ENCODE measurements around the gene VPS39.

The VPS39 gene

GRCh38 chr15:42133886-42134502 lies 74.1 kb downstream of the VPS39 start:
- peak; percentile 24 to 37 (median 29) for DNase-seq
- Mint-ChIP-seq H3K36me3 (ENCODE audit: insufficient read depth) (no peaks in the 10 kb centered on the region), H3K27ac (no peak overlapping the region), H3K4me1 (ENCODE audit: low read depth in 2 of 2) (peaks cover 0 to 6% of the 10 kb centered on the region in 2 donors), H3K9me3 (no peaks in the 10 kb centered on the region), H3K4me3 (no peak overlapping the region), H3K27me3 (peaks cover 29 to 57% of the 10 kb centered on the region in 2 donors)
- ATAC-seq (replicated peaks): peak; percentile 54

GRCh38 chr15:42133356-42133755 lies 74.7 kb downstream of the VPS39 start:
- H3K4me3 Mint-ChIP-seq: no peak overlapping the region
- ATAC-seq (replicated peaks): no peak
- peaks cover 32 to 64% of the 10 kb centered on the region in 2 donors for H3K27me3 Mint-ChIP-seq
- peaks cover 0 to 6% of the 10 kb centered on the region in 2 donors for H3K4me1 Mint-ChIP-seq (ENCODE audit: low read depth in 2 of 2)
- no peak overlapping the region for H3K27ac Mint-ChIP-seq
- DNase-seq: no peak
- H3K36me3 Mint-ChIP-seq (ENCODE audit: insufficient read depth): no peaks in the 10 kb centered on the region
- H3K9me3 Mint-ChIP-seq: no peaks in the 10 kb centered on the region

DNA sequence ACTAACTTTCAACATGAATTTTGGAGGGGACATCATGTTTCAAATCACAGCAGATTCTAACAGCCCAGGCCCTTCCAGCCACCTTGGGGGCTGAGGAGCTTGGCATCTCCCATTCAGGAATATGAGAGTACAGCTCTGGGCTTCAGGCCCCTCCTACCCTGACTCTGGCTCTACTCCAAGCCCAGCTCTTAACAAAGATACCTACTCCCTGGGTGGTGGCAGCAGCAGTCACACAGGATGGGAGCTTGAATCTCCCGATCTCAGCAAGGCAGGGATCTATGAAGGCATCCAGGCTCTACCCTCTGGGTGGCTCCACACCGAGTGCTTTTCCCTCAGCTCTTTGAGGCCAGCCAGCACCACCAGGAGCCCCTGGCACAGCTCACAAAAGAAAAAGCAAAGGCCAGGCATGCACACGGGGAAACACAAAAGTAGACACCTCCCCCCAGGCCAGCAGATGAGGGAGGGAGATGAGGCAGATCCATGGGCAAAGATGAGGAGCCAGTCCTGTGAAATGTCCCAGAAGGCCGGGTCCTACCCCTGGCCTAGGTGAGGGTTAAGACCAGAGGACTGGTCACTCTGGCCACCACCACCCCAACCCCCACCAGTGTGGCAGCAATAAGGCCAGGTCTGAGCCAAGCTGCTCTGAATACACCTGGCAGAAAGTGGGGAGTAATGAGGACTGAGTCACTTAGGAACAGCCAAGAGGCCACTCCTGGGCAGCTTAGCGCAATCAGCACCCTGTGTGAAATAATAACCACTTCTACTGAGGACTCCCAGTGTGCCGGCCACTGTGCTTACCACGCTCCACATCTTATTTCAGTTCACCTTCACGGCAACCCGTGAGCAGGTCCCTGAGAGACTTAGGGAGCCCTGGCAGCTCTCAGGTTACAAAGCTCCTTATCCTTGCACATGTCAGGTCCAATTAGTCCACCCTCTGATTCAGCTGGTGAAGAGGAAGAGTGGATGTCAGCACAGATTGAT lies 76.0 kb downstream of the VPS39 start:
- no peaks in the 10 kb centered on the region for H3K36me3 Mint-ChIP-seq (ENCODE audit: insufficient read depth)
- H3K27me3 Mint-ChIP-seq: peaks cover 44 to 74% of the 10 kb centered on the region in 2 donors
- peaks cover 0 to 6% of the 10 kb centered on the region in 2 donors for H3K4me1 Mint-ChIP-seq (ENCODE audit: low read depth in 2 of 2)
- no peak for ATAC-seq (replicated peaks)
- H3K9me3 Mint-ChIP-seq: peaks cover 0 to 2% of the 10 kb centered on the region in 2 donors
- no peak overlapping the region for H3K27ac Mint-ChIP-seq
- no peak for DNase-seq
- no peak overlapping the region for H3K4me3 Mint-ChIP-seq

- H3K9me3 Mint-ChIP-seq: peaks cover 0 to 2% of the 10 kb centered on the region in 2 donors
- H3K36me3 Mint-ChIP-seq (ENCODE audit: insufficient read depth): no peaks in the 10 kb centered on the region
- H3K27me3 Mint-ChIP-seq: peaks cover 44 to 67% of the 10 kb centered on the region in 2 donors
- H3K4me3 Mint-ChIP-seq: no peak overlapping the region
- DNase-seq (no peak), ATAC-seq (replicated peaks) (no peak)
- peaks cover 0 to 2% of the 10 kb centered on the region in 2 donors for H3K4me1 Mint-ChIP-seq (ENCODE audit: low read depth in 2 of 2)
- no peak overlapping the region for H3K27ac Mint-ChIP-seq
Observed at GRCh38 chr15:42131006-42131405, 77.1 kb downstream of the VPS39 start.

- no peaks in the 10 kb centered on the region for H3K36me3 Mint-ChIP-seq (ENCODE audit: insufficient read depth)
- H3K27me3 Mint-ChIP-seq: peaks cover 47 to 67% of the 10 kb centered on the region in 2 donors
- H3K4me1 Mint-ChIP-seq (ENCODE audit: low read depth in 2 of 2): peaks cover 0 to 2% of the 10 kb centered on the region in 2 donors
- ATAC-seq (replicated peaks) (no peak), DNase-seq (no peak)
- no peak overlapping the region for H3K27ac Mint-ChIP-seq
- H3K9me3 Mint-ChIP-seq: peaks cover 0 to 2% of the 10 kb centered on the region in 2 donors
- no peak overlapping the region for H3K4me3 Mint-ChIP-seq
Observed at GRCh38 chr15:42130246-42130986, 77.7 kb downstream of the VPS39 start.

DNA sequence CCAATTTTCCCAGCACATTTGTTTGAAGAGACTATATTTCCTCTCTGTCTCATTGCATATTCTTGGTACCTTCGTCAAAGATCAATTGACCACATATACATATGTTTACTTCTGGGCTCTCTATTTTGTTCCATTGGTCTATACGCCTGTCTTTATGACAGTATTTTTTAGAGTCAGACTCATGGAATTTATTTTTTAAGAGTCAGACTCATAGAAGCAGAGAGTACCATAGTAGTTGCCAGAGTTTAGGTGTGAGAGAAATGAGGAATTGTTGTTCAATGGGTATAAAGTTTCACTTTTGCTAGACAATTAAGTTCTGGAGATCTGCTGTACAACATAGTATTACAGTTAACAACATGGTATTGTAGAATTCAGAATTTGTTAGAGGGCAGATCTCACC lies 78.7 kb downstream of the VPS39 start:
- DNase-seq (no peak), ATAC-seq (replicated peaks) (no peak)
- H3K4me3 Mint-ChIP-seq: no peak overlapping the region
- peaks cover 0 to 2% of the 10 kb centered on the region in 2 donors for H3K4me1 Mint-ChIP-seq (ENCODE audit: low read depth in 2 of 2)
- H3K27ac Mint-ChIP-seq: no peak overlapping the region
- H3K9me3 Mint-ChIP-seq: peaks cover 0 to 2% of the 10 kb centered on the region in 2 donors
- peaks cover 50 to 67% of the 10 kb centered on the region in 2 donors for H3K27me3 Mint-ChIP-seq
- H3K36me3 Mint-ChIP-seq (ENCODE audit: insufficient read depth): no peaks in the 10 kb centered on the region

DNA sequence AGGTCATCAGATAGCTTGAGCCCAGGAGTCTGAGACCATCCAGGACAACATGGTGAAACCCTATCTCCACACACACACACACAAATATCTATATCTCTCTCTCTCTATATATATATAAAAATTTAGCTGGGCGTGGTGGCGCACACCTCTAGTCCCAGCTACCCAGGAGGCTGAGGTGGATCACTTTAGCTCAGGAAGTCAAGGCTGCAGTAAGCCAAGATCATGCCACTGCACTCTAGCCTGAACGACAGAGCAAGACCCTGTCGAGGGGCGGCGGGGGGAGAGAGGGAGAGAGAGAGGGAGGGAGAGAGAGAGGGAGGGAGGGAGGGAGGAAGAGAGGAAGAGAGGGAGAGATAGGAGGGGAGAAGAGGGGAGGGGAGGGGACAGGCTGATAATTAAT lies 79.6 kb downstream of the VPS39 start:
- no peak for ATAC-seq (replicated peaks)
- H3K27ac Mint-ChIP-seq: no peak overlapping the region
- no peak for DNase-seq

DNA sequence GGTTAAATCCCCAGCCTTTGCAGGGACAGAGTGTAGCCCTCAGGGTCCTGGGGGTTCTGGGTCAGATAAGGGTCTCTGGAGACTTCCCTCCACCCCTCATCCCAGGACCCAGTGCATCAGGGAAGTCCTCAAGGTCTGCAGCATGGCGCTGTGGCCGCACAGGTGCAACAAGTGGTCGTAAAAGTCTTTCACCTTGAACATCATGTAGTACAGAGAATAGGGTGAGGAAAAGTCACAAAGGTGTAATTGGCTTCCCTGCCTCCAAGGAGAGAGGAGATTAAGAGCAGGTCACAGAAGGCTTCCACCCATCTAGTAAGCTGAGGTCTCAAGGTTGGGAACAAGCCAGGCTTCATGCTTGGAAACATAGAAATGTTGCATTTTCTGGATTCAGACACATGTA lies 84.6 kb downstream of the VPS39 start:
- ATAC-seq (replicated peaks): no peak
- H3K4me1 Mint-ChIP-seq (ENCODE audit: low read depth in 2 of 2): peaks cover 0 to 2% of the 10 kb centered on the region in 2 donors

More for the DNA sequence above, 79.6 kb downstream of the VPS39 start:
- peaks cover 0 to 2% of the 10 kb centered on the region in 2 donors for H3K9me3 Mint-ChIP-seq
- no peak overlapping the region for H3K4me3 Mint-ChIP-seq
- H3K36me3 Mint-ChIP-seq (ENCODE audit: insufficient read depth): no peaks in the 10 kb centered on the region
- H3K27me3 Mint-ChIP-seq: peaks cover 49 to 63% of the 10 kb centered on the region in 2 donors
- H3K4me1 Mint-ChIP-seq (ENCODE audit: low read depth in 2 of 2): peaks cover 0 to 2% of the 10 kb centered on the region in 2 donors

DNA sequence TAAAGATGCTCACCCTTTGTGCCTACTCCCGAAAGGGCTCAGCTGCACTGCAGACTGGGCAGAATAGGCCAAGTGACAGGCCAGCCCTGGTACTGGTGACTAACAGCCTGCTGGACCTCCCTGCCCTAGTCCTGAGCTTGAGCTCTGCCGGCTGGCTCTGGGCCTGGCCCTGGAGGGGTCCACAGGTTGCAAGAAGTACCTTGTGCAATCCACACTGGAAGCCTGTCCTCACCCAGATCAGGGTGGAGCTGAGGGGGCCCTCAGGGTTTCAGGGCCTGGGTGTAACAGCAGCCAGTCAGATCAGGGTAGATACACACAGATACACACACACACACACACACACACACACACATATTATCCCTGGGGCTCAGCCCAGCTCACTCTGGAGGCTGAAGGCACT lies 86.4 kb downstream of the VPS39 start:
- Mint-ChIP-seq H3K27me3 (peaks cover 13 to 25% of the 10 kb centered on the region in 2 donors), H3K9me3 (no peaks in the 10 kb centered on the region), H3K36me3 (ENCODE audit: insufficient read depth) (no peaks in the 10 kb centered on the region), H3K4me1 (ENCODE audit: low read depth in 2 of 2) (peaks cover 0 to 2% of the 10 kb centered on the region in 2 donors), H3K4me3 (no peak overlapping the region), H3K27ac (no peak overlapping the region)
- no peak for DNase-seq
- ATAC-seq (replicated peaks): no peak

More for the DNA sequence above, 84.6 kb downstream of the VPS39 start:
- Mint-ChIP-seq H3K27me3 (peaks cover 26 to 39% of the 10 kb centered on the region in 2 donors), H3K27ac (no peak overlapping the region), H3K9me3 (peaks cover 0 to 2% of the 10 kb centered on the region in 2 donors), H3K4me3 (no peak overlapping the region), H3K36me3 (ENCODE audit: insufficient read depth) (no peaks in the 10 kb centered on the region)
- no peak for DNase-seq

DNA sequence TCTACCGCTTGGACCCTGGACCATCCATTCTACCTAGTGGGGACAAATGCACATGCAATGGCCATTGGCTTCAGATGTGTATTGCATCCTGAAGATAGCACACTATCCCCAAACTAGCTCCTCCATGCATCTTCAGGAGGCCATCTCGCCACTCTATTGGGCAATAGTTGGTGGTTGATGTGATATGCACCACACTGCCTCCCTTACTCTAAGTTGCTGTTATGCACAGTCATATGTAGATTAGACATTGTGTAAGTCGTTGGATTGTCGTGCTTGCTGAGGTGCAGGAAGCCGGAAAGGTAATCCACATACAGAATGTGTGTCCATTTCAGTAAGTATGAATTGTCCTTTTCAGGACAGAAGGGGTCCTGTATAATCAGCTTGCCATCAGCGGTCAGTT lies 87.1 kb downstream of the VPS39 start:
- Mint-ChIP-seq H3K27me3 (peaks cover 13 to 25% of the 10 kb centered on the region in 2 donors), H3K4me1 (ENCODE audit: low read depth in 2 of 2) (peaks cover 0 to 2% of the 10 kb centered on the region in 2 donors), H3K36me3 (ENCODE audit: insufficient read depth) (no peaks in the 10 kb centered on the region), H3K4me3 (no peak overlapping the region), H3K9me3 (no peaks in the 10 kb centered on the region), H3K27ac (no peak overlapping the region)
- ATAC-seq (replicated peaks) (no peak), DNase-seq (no peak)

- Mint-ChIP-seq H3K36me3 (ENCODE audit: insufficient read depth) (no peaks in the 10 kb centered on the region), H3K27ac (no peak overlapping the region), H3K9me3 (no peaks in the 10 kb centered on the region), H3K4me1 (ENCODE audit: low read depth in 2 of 2) (peaks cover 0 to 2% of the 10 kb centered on the region in 2 donors), H3K27me3 (peaks cover 8 to 25% of the 10 kb centered on the region in 2 donors), H3K4me3 (no peak overlapping the region)
- DNase-seq (no peak), ATAC-seq (replicated peaks) (no peak)
Observed at GRCh38 chr15:42120285-42120684, 87.8 kb downstream of the VPS39 start.

GRCh38 chr15:42119446-42119760 lies 88.7 kb downstream of the VPS39 start:
- ATAC-seq (replicated peaks) (no peak), DNase-seq (no peak)
- Mint-ChIP-seq H3K9me3 (no peaks in the 10 kb centered on the region), H3K36me3 (ENCODE audit: insufficient read depth) (no peaks in the 10 kb centered on the region), H3K4me1 (ENCODE audit: low read depth in 2 of 2) (peaks cover 0 to 2% of the 10 kb centered on the region in 2 donors), H3K27ac (no peak overlapping the region), H3K4me3 (no peak overlapping the region), H3K27me3 (peaks cover 6 to 25% of the 10 kb centered on the region in 2 donors)
